ENCODE data around the gene RNF19B.
"Not testable (repeated sequence)": the region's sequence is repeated elsewhere in the genome, so short reads cannot be mapped to it uniquely, and the experiment has no call there.

The RNF19B gene

DNA sequence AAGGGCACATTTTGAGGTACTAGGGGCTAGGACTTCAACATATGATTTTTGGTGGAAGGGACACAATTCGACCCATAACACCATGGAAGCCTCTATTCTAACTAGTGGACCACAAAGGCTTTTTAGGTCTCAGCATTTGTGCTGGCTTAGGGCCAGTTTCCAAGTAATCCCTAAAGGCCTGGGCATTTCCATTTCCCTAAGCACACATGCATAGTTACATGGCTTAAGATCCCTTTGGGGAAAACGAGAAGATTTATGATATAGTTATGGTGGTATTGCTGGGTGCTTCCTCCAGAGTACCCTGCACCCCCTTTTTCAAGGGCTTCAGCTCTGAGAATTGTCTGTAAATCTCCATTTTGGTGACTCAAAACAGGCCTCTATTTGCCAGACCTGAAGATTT is 35.2 kb downstream of the RNF19B start:
- no peak for DNase-seq

DNA sequence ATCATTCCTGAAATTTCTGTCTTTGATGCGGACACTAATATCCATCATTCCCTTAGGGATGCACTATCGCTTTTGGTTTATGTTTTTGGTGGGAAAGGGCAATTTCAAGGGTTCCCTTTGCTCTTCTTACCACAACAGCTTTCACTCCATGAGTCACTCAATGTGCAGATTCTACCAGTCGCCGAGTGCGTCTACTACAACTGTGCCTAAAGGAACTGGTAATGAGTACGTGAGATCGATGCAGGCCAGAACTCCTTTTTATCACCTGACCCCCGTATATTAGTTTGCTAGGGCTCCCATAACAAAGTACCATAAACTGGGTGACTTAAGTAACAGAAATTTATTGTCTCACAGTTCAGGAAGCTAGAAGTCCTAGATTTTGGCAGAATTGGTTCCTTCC is 35.9 kb downstream of the RNF19B start:
- no peak for DNase-seq

DNA sequence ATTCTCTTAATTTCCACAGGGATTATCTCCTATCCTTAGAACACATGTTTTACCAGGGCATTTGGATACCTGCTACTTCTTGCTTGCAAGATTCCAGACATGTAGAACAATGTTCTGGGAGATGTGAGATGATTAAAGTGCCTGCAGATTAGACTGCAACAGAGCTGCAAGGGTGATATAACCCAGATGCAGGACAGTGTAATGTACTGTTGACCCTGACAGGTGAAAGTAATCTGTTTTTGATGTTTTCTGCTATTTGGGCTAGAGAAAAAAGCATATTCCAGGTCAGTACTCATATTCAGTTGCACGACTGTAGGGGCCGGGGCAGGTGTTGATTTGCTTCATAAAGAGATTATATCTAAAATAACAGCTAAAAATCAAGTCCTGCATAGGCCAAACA is 36.3 kb downstream of the RNF19B start:
- DNase-seq, result no peak

DNA sequence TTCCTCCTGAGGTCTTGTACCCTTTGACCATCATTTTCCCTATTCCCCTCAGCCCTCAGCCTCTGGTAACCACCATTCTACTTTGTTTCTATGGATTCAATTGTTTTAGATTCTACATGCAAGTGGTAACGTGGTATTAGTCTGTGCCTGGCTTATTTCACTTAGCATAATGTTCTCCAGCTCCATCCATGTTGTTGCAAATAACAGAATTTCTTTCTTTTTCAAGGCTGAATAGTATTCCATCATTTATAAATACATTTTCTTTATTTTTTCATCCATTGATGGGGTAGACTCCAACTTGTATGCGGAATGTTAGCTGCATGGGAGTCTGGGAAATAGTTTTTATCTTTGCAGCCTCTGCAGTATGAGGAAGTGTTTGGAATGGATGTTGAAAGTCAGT is 37.2 kb downstream of the RNF19B start:
- DNase-seq, result no peak

DNA sequence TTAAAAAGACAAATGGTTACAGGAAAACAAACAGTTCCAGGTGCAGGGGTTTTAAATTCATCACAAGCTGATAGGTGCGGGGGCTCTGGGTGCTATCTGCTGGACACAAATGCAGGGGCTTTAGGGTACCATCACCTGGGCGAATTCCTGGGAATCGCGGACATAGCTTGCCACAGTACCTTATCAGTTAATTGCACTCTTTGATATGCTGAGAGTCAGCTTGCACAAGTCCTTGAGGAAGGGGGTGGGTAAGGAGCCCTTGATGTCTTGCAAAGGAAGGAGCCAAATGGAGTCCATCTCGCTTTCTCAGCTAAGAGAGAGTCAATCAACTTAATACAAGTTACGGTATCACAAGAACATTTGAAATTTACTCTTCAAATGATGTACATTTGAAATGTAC is 38.0 kb downstream of the RNF19B start:
- DNase-seq, result no peak

DNA sequence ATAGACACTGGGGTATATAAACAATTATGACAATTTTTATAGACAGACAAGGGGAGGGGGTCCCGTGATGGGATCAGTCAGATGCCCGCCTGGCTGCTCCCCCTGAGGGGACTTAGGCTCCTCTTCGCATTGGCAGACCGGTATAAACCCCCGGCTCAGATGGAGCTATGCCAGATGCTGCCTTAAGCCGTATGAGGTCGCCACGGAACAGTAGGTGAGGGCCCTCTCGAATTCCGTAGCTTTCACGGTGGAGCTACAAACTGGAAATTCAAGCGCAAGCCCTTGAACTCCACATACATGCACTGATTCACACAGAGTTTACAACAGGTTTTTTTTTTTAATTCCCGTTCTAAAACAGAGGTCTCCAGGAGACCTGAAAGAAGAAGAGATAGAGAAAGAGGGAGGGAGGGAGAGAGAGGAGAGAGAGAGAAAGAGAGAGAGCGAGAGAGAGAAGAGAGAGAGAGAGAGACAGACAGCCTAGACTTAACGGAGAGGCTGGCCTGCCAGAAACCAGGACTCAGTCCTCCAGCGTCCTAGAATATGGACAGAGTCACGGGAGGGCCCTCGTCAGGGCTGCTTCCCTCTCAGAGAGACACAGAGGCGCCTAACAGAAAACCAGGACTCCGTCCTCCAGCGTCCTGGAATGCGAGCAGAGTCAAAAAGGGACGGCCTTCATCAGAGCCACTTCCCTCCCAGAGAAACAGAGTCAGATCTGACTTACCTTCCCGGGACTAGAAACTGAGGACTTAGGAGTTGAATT is 39.0 kb downstream of the RNF19B start:
- DNase-seq, result no peak

DNA sequence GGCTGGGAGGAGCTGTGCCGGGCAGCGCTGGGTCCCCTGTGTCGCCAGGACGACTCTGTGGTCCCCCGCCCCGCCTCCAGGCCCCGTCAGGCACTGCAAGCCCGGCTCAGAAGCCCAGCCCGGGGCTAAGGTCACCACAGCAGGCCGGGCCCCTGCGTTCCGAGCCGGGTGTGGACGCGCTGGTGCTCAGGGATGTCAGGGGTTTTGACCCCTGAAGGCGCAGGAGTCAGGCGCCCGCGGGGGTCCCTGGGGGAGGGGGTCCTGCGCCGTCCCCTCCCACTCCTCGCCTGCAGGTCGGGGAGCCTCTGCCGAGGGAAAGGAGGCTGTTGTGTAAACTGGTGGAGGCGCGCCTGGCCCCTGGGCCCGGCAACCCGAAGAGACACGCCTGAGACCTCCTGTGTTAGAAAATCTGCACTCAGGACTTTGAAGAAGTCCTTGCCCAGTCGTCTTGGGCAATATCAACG is 39.7 kb downstream of the RNF19B start:
- no peak for DNase-seq

DNA sequence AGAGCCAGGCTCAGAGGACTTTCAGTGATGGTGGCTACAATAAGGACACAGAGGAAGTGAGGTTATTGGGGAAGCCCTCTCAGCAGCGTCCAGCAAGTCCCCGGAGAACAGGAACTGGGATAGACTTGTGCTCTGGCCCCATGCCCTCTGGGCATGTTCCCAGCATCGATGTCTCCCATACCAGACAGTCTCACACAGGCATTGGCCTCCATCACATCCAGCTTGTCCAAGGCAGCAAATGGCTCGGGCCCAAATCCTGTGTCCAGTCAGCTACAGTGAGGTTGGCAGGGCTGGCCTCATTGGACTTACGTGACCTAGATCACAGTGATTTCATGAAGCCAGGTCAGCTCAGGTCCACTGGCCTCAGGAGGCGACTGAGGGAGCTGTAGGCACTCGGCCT is 43.8 kb downstream of the RNF19B start:
- no peak for DNase-seq

DNA sequence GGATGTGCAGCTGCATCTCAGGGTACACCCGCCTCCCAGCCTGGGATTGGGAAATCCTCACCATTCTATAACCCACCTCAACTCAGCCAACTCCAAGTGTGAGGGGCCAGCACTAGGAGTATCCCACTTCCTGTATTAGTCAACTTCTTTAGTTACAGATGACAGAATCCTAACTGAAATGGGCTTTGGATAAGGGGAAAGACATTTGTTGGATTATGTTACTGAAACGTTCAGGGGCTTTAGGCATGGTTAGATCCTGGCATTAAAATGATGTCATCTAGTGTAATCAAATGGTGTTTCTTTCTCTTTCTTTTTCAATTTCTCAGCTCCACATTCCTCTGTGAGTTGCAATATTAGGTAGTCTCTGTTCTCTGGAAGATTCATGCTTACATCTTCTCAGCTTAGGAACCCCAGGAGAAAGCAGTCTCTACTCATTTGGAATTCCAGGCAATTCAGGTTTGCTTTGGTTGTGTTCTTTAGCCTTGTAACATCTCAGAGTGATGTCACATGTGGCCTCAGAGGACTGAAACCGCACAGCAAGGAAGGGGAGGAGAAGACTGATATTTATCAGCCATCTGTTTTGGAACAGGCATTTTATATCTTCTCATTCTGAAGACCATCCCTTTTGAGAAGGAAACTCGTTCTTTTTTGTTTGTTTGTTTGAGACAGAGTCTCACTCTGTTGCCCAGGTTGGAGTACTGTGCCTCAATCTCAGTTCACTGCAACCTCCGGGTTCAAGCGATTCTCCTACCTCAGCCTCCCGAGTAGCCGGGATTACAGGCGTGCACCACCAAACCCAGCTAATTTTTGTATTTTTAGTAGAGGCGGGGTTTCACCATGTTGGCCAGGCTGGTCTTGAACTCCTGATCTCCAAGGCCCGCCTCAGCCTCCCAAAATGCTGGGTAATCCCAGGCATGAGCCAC is 44.5 kb downstream of the RNF19B start:
- DNase-seq, result no peak

DNA sequence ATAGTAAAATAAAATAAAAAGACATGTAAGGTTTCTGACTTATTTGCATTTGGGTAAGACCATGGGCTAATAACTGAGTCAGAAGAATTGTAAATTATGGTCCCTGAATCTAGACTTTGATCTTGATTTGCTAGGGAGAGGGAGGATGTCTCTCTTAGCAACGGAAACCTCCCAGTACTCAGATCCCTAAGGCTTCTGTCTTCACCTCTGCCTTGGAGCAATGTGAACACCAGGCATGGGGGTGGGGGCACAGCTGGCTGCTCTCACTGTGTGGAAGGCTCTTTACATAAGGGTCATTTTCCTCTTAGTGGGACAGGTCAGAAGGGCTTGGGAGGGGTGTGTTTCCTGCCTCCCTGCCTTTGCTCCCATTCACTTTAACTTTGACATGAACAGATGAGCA is 46.4 kb downstream of the RNF19B start:
- no peak for DNase-seq

DNA sequence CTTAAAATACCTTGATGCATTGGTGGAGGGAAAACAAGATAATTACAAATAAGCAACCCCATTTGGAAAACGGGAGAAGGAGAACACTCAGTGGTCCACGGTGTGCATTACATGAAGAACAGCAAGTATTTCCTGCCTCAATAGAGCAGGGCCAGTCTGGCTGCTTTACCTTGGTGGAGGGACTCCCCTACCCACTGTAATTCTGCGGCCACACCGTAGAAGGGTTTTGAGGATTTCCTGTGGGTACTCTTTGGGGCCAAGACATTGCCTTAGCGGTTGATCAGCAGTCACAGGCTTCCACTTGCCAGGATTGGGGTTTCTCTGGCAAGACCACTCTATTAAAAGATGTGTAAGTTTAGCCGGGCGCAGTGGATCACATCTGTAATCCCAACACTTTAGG is 47.1 kb downstream of the RNF19B start:
- no peak for DNase-seq

DNA sequence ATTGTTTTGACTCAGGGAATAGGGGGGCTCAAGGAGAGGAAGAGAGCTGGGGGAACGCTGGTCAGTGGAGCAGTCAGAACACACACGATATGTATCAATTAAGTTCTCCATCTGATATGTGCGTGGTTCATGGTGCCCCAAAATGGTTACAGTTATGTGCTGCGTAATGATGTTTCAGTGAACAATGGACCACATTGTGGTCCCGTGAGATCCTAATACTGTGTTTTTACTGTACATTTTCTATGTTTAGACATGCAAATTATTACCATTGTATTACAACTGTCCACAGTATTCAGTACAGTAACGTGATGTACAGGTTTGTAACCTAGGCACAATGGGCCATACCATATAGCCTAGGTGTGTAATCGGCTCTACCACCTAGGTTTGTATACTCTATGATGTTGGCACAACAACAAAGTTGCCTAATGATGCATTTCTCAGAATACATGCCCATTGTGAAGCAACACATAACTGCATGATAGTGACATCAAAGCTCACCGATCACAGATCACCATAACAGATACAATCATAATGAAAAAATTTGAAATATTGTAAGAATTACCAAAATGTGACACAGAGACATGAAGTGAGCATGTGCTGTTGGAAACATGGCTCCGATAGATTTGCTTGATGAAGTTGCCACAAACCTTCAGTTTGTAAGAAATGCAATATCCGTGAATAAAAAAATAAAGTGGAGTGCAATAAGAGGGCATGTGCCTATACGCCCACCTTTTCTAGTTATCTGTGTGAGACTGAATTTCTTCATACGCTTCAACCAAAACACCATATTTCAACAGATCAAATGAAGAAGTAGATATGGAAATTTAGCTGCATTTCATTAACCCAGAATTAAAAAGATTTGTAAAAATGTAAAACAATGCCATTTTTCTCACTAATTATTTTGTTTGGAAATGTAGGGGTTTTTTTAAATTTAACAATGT is 48.6 kb downstream of the RNF19B start:
- DNase-seq, result no peak

DNA sequence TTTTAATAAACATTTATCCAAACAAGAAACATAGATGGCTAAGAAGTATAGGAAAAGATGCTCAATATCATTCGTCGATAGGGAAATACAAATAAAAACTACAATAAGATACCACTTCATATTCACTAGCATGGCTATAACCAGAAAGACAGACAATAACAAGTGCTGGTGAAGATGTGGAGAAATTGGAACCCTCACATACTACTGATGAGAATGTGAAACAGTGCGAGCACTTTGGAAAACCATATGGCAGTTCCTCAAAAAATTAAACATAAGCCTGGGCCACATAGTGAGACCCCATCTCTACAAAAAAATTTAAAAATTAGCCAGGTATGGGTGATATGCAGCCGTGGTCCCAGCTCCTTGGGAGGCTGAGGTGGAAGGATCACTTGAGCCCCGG is 54.3 kb downstream of the RNF19B start:
- no peak for DNase-seq

DNA sequence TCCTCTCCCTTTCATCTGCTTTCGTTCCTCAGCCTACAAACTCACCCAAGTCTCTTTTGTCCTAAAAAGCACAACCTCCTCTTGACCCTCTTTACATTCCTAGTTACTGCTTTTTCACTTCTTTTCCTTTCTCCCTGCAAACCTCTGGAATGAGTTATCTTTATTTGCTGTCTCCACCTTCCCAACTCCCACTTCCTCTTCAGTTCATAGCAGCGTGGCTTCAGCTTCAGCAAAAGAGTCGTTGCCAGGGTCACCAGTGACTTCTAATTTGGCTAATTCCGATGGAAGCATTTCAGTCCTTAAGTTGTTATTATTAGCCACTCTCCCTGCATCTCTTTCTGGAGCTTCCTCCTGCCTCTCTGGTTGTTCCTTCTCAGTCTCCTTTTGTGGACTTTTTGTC is 57.2 kb downstream of the RNF19B start:
- DNase-seq, result no peak

DNA sequence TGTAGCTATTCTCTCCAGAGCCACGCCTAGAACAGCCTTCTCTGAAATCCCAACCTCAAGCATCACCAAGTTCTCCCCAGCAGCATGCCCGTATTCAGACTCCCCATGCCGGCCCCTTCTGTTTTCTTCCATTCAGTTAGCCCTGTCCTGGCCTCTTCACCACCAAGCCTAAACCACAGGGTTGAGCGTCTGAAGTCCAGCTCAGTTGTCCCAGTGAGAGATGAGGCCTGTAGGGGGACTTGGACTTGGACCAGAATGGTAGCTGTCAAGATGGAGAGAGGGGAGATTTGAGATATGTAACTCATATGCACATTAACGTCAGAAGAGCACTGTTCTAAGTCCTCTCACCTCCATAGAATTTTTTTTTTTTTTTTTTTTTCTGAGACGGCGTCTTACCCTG is 58.0 kb downstream of the RNF19B start:
- no peak for DNase-seq

DNA sequence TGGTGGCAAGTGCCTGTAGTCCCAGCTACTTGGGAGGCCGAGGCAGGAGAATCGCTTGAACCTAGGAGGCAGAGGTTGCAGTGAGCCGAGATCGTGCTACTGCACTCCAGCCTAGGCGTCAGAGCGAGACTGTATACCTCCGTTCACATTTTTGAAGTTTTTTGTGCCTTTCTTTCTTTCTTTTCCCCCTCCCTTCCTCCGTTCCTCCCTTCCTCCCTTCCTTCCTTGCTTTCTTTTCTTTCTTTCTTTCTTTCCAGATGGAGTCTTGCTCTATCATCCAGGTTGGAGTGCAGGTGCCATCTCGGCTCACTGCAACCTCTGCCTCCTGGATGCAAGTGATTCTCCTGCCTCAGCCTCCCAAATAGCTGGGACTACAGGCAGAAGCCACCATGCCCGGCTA is 59.0 kb downstream of the RNF19B start:
- DNase-seq, result not testable (repeated sequence)

DNA sequence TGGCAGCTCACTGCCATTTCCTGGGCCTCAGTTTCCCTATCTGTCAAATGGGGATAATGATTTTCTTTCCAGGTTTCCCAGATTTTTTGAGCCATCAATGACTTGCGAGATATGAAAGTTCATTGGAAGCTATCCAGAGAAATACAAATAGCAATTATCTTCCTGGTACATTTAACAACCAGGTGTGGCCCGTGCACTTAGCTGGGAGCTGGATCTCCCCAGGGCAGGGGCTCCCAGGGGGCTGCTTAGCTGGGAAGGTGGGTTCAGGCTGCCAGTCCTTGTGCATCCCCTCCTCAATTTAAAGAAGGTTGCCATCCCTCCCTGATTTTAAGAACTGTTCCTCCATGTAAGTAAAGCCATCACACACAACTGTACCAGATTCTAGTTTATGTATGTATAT is 59.8 kb downstream of the RNF19B start:
- DNase-seq, result no peak

DNA sequence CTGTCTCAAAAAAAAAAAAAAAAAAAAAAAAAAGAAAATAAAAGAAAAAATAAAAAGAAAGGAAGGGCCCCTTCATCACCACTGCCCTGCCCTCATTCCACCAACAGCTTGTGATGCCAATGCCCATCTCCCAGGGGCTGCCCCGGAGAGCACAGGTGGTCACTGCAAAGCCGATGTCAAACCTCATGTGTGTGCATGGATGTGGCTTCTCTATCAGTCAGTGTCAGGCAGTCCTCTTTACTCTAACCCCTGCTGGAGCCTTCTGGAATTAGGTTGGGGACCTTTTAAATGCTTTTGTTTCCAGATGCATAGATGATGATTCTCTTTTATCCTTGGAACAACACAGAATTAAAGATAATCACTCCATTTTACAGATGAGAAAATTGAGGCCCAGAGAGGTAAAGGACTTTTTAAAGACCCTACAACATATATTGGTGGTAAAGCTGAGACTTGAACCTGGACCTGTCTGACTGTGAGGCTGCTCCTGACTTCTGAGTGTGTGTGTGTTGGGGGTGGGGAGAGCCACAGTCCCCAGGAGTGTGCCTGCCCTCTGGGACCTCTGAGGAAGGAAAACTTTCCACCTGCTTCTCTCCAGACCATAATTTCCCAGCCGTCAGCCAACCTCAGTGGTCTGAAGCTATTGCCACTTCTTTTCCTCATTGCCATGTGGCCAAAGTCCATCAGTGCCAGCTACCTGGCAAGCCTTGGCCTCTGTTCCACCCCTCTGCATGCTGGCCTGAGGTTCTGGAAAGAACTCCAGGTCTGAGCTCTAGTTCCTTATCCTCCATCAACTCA is 60.4 kb downstream of the RNF19B start:
- DNase-seq, result no peak

DNA sequence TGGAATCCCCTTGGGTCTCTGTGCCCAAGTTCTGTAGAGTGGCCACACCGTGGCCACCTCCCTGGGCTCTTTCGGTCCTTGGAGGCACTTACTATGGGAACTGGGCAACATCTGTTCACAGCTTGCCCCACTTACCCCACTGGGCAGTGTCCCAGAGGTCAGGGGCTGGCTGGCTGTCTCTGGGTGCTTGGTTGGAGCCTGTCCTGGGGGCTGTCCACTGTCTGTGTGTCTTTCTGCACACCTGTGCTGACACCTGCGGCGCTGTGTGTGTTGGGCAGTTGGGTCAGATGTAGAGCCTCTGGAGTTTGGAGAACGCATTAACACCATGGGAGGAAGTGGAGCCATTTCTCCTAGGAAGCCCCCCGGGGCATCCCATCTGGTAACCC is 62.1 kb downstream of the RNF19B start:
- DNase-seq, result no peak

DNA sequence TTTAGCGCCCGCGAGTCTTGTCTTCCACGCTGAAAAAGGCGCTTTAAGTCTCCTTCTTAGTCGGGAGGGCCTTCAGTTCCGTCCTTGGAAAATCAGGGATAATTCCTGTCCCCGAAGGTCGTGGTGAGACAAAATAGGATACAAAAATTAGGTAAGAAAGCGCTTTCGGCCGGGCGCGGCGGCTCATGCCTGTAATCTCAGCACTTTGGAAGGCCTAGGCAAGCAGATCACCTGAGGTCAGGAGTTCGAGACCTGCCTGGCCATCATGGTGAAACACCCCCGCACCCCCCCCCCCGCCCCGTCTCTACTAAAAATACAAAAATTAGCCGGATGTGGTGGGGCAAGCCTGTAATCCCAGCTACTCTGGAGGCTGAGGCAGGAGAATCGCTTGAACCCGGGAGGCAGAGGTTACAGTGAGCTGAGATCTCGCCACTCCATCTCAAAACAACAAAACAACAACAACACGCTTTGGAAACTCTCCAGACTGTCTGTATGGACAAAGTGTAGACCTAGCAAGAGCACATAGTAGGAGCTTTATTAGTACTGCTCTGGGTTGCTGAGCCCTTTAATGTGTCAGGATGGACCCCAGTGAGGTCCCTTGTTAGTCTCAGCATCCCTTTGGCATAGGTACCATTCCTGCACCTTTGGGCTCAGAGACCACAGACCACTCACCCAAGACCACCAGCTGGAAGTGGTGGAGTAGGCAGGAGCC is 62.6 kb downstream of the RNF19B start:
- no peak for DNase-seq

Data from GF-D8 (cell line).